GM19455 (cell line): Measurements from ENCODE around the gene ZIC5.
"Not testable (repeated sequence)": the region's sequence is repeated elsewhere in the genome, so short reads cannot be mapped to it uniquely, and the experiment has no call there.

Experiments used
- ATAC-seq: cut with Tn5 transposase; IDR thresholded peaks from one replicate; pipeline ENCODE4 v1.9.1; 2021; ENCODE audit not compliant: unreplicated experiment

Gene ZIC5

GRCh38 chr13:99961636-99962035, 9.9 kb downstream of the ZIC5 start:
- ATAC-seq = no peak

DNA sequence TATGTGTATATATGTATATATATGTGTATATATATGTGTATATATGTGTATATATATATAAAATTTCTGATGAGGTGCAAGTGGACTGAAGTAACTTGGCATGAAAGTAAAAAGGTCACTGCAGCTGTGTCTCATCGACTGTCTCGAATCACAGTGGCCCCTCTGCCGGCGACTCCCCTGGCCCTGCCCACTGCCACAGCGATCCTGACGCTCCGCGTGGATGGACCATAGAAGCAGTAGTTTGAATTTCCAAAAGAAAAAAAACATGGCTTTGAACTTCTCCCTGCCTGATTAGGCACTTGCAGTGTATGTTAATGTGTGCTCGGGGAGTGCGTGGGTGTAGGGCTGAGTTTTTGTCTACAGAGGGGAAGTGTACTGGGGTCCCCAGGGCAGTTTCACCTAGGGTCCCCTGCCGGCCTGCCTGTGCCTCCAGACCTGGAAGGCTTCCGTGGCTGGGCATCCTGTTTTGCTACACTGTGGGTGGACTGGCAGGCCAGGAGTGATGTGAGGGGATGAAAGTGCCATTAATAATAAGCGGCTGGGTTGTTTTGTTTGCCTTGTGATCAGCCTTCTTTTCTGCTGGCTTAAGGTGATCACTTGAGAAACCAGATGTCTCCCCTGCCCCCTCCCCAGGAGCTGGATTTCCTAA, 10.8 kb downstream of the ZIC5 start:
- ATAC-seq = no peak

GRCh38 chr13:99959540-99960230, 11.9 kb downstream of the ZIC5 start:
- ATAC-seq = no peak

- ATAC-seq = no peak
These were observed 12.4 kb downstream of the ZIC5 start for GRCh38 chr13:99959127-99959539.

DNA sequence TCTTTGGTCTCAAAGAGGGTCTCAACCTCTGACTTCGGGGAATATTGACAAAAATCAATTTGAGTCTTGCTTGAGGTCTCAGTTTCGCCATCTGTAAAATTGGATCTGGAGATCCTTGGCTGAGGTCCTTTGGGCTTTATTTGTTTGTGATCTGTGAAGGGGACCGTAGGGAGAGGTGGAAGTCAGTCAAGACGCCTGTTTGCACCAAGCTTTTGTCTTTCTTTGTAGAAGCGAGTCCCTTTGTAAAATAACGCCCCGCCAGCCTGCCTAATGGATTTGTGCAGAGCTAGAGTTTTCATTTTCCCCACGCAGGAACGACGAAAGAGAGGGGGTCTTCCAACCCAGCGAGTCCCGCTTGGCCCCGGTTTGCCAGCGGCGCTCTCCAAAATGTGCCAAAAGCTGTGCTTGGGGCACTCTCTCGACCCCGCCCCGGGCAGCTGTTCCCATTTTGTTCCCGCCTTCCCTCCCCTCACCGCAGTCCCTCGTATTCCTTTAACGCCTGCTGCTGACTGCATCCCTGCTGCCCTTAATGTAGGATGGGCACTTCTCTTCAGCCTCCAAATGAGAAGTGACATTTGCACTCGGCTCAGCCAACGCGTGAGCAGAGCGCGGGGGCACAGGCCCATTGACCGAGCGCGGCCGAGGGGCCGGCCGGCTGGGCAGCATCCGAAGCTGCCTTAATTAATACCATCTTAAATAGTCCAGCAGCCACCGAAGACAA, 13.0 kb downstream of the ZIC5 start:
- no peak for ATAC-seq

DNA sequence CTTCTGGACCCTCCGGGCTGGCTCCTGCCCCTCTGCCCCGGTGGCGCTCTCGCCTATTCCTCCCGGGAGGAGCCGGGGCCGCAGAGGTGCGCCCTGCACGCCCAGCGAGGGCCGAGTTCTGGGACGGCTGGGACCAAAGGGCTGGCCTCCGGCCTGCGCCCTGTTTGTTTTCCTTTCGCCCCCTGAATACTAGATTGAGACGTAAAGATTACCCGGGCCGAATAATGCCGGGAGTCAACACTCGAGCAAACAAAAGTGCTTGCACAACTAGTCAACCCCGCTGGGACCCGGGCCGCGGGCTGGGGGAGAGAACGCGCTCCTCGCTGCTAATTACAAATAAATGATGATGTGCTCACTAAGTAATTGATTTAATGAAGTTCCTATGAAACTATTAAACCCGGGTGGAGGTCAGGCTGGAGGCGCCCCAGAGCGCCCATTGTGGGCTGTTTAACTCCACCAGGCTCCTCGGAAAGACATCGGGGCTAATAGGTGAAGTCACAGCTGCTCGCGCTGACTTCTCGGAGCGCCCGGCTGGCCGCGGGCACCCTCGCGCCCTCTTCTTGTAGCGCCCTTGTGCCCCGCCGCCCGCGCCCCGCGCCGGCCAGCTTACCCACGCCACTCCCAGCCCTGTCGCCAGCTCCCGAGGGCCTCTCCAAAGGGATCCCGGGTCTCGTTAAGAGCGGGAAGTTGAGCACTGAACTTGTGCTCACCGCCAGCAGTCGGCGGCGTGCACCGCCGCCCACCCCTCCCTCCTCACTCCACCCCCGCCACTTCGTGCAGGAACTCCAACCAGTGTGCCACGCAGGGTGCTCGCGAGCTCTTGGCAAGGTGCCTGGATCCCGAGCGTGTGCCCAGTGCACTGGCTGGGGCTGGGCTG, 14.9 kb downstream of the ZIC5 start:
- no peak for ATAC-seq

- no peak for ATAC-seq
These were observed 15.7 kb downstream of the ZIC5 start for GRCh38 chr13:99955747-99956472.

DNA sequence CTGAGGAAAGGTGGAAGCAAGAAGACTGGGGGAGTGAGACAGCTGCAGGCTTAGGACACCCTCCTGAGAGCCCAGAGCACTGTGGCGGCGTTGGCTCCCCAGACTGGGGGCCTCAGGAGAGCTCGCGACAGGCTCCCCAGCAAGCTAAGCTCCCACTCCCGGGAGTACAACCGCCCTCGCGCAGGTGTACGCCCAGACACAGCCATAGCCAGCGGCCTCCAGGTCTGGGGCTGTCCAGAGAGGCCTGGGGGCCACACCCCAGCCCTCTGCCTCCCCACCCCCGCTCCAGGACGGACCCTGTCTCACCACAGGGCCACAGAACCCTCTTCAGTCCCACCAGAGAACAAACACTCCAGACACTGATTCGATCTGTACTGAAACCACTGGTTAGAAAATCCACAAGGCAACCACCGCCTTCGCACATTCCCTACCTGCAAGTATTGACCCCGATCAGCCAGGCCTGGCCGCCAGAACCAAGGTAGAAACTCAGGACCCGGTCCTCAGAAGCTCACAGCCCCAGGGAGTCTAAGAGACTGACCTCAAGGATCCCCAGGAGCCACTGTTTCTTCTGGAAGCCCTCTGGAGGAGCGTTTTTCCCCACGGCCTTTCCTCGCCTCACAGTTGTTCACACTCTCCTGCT, 16.3 kb downstream of the ZIC5 start:
- ATAC-seq = no peak

- no peak for ATAC-seq
These were observed 18.3 kb downstream of the ZIC5 start for GRCh38 chr13:99953138-99953755.

DNA sequence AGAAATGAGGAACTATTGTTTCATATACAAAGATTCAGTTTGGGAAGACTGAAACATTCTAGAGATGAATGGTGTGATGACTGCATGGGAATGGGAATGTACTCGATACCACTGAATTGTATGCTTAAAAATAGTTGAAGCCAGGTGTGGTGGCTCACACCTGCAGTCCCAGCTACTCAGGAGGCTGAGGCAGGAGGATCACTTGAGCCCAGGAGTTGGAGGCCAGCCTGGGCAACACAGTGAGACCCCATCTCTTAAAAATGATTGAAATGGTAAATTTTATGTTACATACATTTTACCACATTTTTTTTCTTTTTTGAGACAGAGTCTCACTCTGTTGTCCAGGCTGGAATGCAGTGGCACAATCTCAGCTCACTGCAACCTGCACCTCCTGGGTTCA, 19.9 kb downstream of the ZIC5 start:
- ATAC-seq = not testable (repeated sequence)

- no peak for ATAC-seq
These were observed 21.7 kb downstream of the ZIC5 start for GRCh38 chr13:99949679-99950413.

DNA sequence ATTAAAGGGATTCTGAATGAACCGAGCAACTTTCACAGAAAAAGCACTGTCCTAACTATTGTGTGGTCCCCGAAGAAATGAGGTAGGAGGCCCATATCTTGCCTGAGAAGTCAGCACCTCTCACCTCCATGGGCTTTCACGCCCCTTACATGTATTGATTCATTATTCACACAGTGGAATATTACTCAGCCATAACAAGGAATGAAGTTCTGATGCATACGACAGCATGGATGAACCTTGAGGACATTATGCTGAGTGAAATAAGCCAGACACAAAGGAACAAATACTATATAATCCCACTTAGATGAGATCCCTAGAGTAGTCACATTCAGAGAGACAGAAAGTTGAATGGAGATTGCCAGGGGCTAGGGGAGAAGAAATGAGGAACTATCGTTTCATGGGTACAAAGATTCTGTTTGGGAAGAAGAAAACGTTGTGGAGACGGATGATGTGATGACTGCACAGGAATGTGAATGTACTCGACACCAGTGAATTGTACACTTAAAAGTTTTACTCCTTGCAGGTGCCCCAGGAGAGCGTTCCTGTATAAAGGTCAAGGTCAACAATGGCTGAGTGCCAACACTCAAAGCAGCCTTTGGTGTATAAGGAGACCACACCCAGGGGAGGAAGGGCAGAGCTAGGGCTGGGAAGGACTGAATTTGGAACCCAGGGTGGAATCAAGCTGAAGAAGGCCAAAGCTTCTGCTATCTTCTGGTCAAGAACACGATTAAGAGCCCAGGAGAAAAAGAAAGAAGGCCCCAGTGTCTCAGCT, 22.5 kb downstream of the ZIC5 start:
- no peak for ATAC-seq

GRCh38 chr13:99948411-99948810, 23.2 kb downstream of the ZIC5 start:
- no peak for ATAC-seq

GRCh38 chr13:99947666-99948065, 23.9 kb downstream of the ZIC5 start:
- no peak for ATAC-seq

DNA sequence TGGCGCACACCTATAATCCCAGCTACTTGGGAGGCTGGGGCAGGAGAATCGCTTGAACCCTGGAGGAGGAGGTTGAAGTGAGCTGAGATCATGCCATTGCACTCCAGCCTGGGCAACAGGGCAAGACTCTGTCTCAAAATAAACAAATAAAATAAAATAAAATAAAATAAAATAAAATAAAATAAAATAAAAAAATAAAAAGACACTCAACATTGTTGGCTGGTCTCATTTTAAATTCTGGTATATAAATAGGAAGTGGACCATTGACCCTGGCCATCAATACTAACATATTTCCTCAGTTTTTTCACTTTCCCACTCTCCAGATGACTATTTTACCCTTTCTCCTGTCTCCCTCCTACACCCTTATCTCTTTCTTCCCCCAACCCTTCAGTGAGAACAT, 26.1 kb downstream of the ZIC5 start:
- not testable (repeated sequence) for ATAC-seq

DNA sequence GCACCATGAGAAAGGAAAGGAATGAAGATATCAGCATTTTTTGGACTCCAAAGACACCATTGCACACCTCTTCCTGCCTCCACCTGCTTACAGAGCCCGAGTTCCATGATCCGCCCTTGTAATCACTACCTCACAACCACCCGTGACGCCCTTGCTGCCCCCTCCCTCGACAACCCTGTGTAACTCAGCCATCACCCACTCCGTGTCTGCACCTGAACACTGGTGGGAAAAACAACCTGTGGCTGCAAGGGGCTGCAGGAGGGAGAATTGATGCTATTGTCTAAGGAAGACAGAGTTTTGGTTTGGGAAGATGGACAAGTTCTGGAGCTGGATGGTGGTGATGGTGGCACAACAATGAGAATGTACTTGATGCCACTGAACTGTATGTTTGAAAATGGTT, 27.0 kb downstream of the ZIC5 start:
- ATAC-seq = no peak

- ATAC-seq = no peak
These were observed 27.5 kb downstream of the ZIC5 start for GRCh38 chr13:99944102-99944501.

GRCh38 chr13:99941911-99942310, 29.7 kb downstream of the ZIC5 start:
- ATAC-seq = no peak
